WTC11 (cell line): ENCODE data around the gene NDUFS1.

ENCODE experiments used
- ELF4 ChIP-seq: sonication (generic); formaldehyde crosslinking; IDR thresholded peaks from 2 replicates; pipeline ENCODE4 v1.8.1; 2022; ENCODE audit warnings: low read depth, mild to moderate bottlenecking, moderate library complexity, missing genetic modification reagents
- RELA ChIP-seq: sonication (generic); formaldehyde crosslinking; IDR thresholded peaks from 2 replicates; pipeline ENCODE4 v1.8.1; 2022; ENCODE audit warnings: missing genetic modification reagents, mild to moderate bottlenecking, borderline replicate concordance
- SP1 ChIP-seq: sonication (generic); formaldehyde crosslinking; conservative IDR thresholded peaks from 2 replicates; pipeline ENCODE4 v1.8.1; 2022; ENCODE audit warnings: missing genetic modification reagents
- TEAD4 ChIP-seq: sonication (generic); formaldehyde crosslinking; IDR thresholded peaks from 2 replicates; pipeline ENCODE4 v1.8.0; 2022; ENCODE audit warnings: mild to moderate bottlenecking, missing genetic modification reagents
- ZNF232 ChIP-seq: sonication (generic); formaldehyde crosslinking; IDR thresholded peaks from 2 replicates; pipeline ENCODE4 v1.8.0; 2022; ENCODE audit warnings: mild to moderate bottlenecking, missing genetic modification reagents
- TF ChIP-seq, protein P1 (sequence below): fragments of 200-600 bp; IDR thresholded peaks from 2 replicates; pipeline ENCODE4 v1.8.0; 2022; ENCODE audit warnings: antibody characterized with exemption
- TF ChIP-seq, protein P2 (sequence below): sonication (generic); formaldehyde crosslinking; IDR thresholded peaks from 2 replicates; pipeline ENCODE4 v1.8.0; 2022; ENCODE audit warnings: mild to moderate bottlenecking, missing genetic modification reagents

DNA sequence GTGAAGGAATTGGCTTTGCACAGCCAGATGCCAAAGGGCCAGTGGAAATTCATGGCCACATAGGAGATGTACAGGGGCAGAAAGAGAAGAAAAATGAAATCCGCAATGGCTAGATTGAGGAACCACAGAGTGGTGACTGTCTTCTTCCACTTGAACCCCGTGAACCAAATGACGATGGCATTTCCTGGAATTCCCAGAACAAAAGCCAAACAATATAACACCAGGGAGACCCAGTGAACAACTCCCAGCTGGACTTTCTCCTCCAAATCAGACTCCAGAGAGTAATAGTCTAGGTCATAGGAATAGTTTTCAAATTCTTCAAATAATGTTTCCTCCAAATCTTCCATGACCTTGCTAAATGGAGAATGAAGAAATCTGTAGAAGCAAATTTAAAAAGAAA is 17.7 kb upstream of the NDUFS1 start:
- TF ChIP-seq ZNF232 (no peak), SP1 (CRISPR knock-in tag) (no peak), RELA (CRISPR knock-in tag) (no peak), TEAD4 (CRISPR knock-in tag) (no peak), ELF4 (CRISPR knock-in tag) (no peak)
- TF ChIP-seq, protein P1, sequence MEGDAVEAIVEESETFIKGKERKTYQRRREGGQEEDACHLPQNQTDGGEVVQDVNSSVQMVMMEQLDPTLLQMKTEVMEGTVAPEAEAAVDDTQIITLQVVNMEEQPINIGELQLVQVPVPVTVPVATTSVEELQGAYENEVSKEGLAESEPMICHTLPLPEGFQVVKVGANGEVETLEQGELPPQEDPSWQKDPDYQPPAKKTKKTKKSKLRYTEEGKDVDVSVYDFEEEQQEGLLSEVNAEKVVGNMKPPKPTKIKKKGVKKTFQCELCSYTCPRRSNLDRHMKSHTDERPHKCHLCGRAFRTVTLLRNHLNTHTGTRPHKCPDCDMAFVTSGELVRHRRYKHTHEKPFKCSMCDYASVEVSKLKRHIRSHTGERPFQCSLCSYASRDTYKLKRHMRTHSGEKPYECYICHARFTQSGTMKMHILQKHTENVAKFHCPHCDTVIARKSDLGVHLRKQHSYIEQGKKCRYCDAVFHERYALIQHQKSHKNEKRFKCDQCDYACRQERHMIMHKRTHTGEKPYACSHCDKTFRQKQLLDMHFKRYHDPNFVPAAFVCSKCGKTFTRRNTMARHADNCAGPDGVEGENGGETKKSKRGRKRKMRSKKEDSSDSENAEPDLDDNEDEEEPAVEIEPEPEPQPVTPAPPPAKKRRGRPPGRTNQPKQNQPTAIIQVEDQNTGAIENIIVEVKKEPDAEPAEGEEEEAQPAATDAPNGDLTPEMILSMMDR = no peak
- TF ChIP-seq, protein P2, sequence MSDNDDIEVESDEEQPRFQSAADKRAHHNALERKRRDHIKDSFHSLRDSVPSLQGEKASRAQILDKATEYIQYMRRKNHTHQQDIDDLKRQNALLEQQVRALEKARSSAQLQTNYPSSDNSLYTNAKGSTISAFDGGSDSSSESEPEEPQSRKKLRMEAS (CRISPR knock-in tag) = no peak
